Measurements from ENCODE around the gene ADCY4.

- TF ChIP-seq TAF1 (IDR thresholded peaks at IDR 0.05; ENCODE audit: low read depth, low read length) = no peak
- TF ChIP-seq SPI1 (IDR thresholded peaks at IDR 0.05; ENCODE audit: low read depth, low read length) = no peak
- no peak for TF ChIP-seq POLR2A (IDR thresholded peaks at IDR 0.05; ENCODE audit: low read depth, low read length)
- TF ChIP-seq POLR2AphosphoS5 (IDR thresholded peaks at IDR 0.05; ENCODE audit: low read depth, low read length) = no peak
- TF ChIP-seq POU2F2 (IDR thresholded peaks at IDR 0.05; ENCODE audit: low read depth, low read length) = no peak
- TF ChIP-seq PAX5 (IDR thresholded peaks at IDR 0.05; ENCODE audit: insufficient read depth, low read length, severe bottlenecking) = no peak
These were observed 9.8 kb downstream of the ADCY4 start for GRCh38 chr14:24325041-24325530.

All from GM12891 (cell line).